ENCODE results near the gene HCFC2.

DNA sequence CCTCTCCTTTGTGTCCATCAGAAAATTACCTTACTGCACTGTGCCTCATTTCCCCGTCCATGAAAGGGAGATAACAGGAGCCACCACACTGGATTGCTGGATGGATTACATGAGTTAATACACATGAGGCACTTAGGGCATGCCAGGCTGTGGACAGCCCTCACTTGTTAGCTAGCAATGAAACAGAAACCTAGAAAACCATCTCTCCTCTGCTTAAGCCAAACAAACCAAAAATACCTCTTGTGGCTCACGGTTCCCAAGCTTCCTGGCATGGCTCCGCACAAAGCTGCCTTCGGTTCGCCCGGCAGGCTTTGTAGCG is 660 bp upstream of the HCFC2 start:
- no peak for TF ChIP-seq CTCF (IDR thresholded peaks at IDR 0.05)
- no peak for TF ChIP-seq POLR2A (IDR thresholded peaks at IDR 0.05)
- no peak for TF ChIP-seq EP300 (IDR thresholded peaks at IDR 0.05)

Measured in tibial nerve (tissue), 4 donors.